Fibroblast of skin of left quadriceps (primary cell): ENCODE measurements around the gene AICDA.

Source experiments
- DNase-seq, 2 experiments: peaks; one replicate each; pipeline ENCODE4 v3.0.0-alpha.2; 2013; ENCODE audit warnings: low read depth in 2 of 2

Gene AICDA

DNA sequence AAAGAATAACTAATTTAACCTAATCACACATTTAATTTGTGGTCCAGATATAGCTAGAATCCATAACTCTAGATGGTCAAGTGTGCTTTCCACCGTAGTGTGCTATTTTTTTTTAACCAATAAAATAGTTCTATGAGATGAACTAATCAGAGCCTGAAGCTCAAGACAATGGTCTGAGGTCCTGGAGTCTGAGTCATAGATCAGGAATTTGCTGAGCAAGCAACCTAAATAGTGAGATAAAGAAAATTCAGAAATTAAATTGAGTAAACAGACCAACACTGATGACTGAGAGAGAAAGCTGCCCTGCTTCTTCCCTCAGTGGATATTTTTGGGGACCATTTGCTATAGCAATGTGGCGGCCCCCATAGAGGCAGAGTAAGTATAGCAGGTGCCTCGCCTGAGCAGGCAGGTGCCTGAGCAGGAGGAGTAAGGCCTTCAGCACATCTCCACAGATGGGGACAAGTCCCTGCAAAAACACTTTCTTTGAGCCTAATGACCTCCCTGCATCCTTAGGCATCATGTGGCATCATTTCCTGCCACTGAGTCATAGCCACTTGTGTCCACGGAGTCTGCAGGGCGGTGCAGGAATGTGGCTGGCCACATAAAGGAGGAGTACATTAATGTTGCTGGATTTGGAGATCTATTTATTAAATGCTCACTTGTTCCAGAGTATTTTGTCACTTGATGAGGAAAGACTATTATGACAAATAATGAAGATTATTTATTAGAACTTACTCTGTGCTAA is 58.0 kb downstream of the AICDA start:
- no peak for DNase-seq

DNA sequence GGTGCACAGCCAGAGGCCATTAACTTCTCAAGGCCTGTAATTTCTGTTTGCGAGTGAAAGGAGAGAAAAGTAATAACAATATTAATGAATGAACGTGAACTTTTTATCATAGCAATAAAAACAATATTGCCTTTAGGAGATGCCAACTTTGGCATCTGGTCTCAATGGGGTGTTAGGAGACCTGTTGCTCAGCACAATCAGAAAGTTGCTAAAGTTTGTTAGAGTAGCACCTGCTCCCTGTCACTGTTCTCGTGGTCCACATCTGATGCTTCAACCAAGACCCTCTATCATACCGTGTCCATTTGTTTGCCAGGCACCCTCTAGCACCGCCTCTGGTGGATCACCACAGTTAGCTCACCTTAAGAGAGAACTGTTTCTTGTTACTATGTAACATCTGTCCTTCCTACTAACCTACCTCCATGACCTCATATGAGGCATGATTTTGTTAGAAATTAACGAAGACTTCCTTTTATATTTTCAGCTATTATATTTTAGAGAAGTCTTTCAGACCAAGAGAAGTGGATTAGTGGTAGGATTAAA is 59.5 kb downstream of the AICDA start:
- DNase-seq: no peak
